GM21447 (cell line): ENCODE results near the gene RIC8A.
"Not testable (repeated sequence)": the region's sequence is repeated elsewhere in the genome, so short reads cannot be mapped to it uniquely, and the experiment has no call there.

Experiments
- ATAC-seq: cut with Tn5 transposase; IDR thresholded peaks from one replicate; pipeline ENCODE4 v1.9.1; 2021; ENCODE audit not compliant: unreplicated experiment

RIC8A gene

GRCh38 chr11:217704-218103, 10.2 kb downstream of the RIC8A start:
- ATAC-seq = no peak

- ATAC-seq = no peak
Observed at GRCh38 chr11:218815-219593, 11.5 kb downstream of the RIC8A start.

- not testable (repeated sequence) for ATAC-seq
Observed at GRCh38 chr11:220641-221215, 13.2 kb downstream of the RIC8A start.

- no peak for ATAC-seq
Observed at GRCh38 chr11:221539-221938, 14.0 kb downstream of the RIC8A start.

- no peak for ATAC-seq
Observed at GRCh38 chr11:221998-222789, 14.7 kb downstream of the RIC8A start.

- no peak for ATAC-seq
Observed at GRCh38 chr11:223026-223789, 15.7 kb downstream of the RIC8A start.

GRCh38 chr11:223884-224283, 16.4 kb downstream of the RIC8A start:
- ATAC-seq = no peak

GRCh38 chr11:224424-224823, 16.9 kb downstream of the RIC8A start:
- no peak for ATAC-seq

- no peak for ATAC-seq
Observed at GRCh38 chr11:225734-226453, 18.4 kb downstream of the RIC8A start.

GRCh38 chr11:227824-228379, 20.4 kb downstream of the RIC8A start:
- no peak for ATAC-seq

- no peak for ATAC-seq
Observed at GRCh38 chr11:230431-230830, 22.9 kb downstream of the RIC8A start.

- ATAC-seq = no peak
Observed at GRCh38 chr11:232783-233565, 25.5 kb downstream of the RIC8A start.

GRCh38 chr11:235180-235579, 27.7 kb downstream of the RIC8A start:
- no peak for ATAC-seq

GRCh38 chr11:235609-235996, 28.1 kb downstream of the RIC8A start:
- peak; percentile 8 for ATAC-seq

GRCh38 chr11:235997-236773, 28.7 kb downstream of the RIC8A start, which contains the start of gene SIRT3:
Gene SIRT3, minus strand, starts transcription at chr11:236342. Its CDS starts 14 bp downstream, at chr11:236328.
- ATAC-seq = peak; percentile 82

- ATAC-seq = peak; percentile 80
Observed at GRCh38 chr11:236774-237767, 29.6 kb downstream of the RIC8A start, which contains the start of gene PSMD13. Gene PSMD13, plus strand, starts transcription at chr11:236976. Its CDS starts 74 bp downstream, at chr11:237050.

GRCh38 chr11:238346-238745, 30.8 kb downstream of the RIC8A start:
- not testable (repeated sequence) for ATAC-seq
